Measurements from ENCODE around the gene BCL11A.

The BCL11A gene

GRCh38 chr2:60486067-60486466 lies 67.4 kb downstream of the BCL11A start:
- peak overlapping the region; percentile 13 for H3K4me3 Mint-ChIP-seq
- no peaks in the 10 kb centered on the region for H3K27me3 Mint-ChIP-seq
- H3K27ac Mint-ChIP-seq = peak overlapping the region; percentile 88
- no peak for ATAC-seq
- H3K9me3 Mint-ChIP-seq = no peaks in the 10 kb centered on the region
- H3K36me3 Mint-ChIP-seq = peaks cover 48% of the 10 kb centered on the region
- peaks cover 91% of the 10 kb centered on the region for H3K4me1 Mint-ChIP-seq

GRCh38 chr2:60485550-60485949 lies 67.9 kb downstream of the BCL11A start:
- no peak for ATAC-seq
- H3K27ac Mint-ChIP-seq = peak overlapping the region; percentile 88
- no peaks in the 10 kb centered on the region for H3K27me3 Mint-ChIP-seq
- peak overlapping the region; percentile 13 for H3K4me3 Mint-ChIP-seq
- peaks cover 91% of the 10 kb centered on the region for H3K4me1 Mint-ChIP-seq
- no peaks in the 10 kb centered on the region for H3K9me3 Mint-ChIP-seq
- peaks cover 52% of the 10 kb centered on the region for H3K36me3 Mint-ChIP-seq

- Mint-ChIP-seq H3K4me1 (peaks cover 91% of the 10 kb centered on the region), H3K27ac (peak overlapping the region; percentile 88), H3K9me3 (no peaks in the 10 kb centered on the region), H3K4me3 (no peak overlapping the region), H3K36me3 (peaks cover 49% of the 10 kb centered on the region), H3K27me3 (no peaks in the 10 kb centered on the region)
- ATAC-seq = no peak
Measured at GRCh38 chr2:60485055-60485454, 68.4 kb downstream of the BCL11A start.

GRCh38 chr2:60484133-60484645 lies 69.3 kb downstream of the BCL11A start:
- no peaks in the 10 kb centered on the region for H3K27me3 Mint-ChIP-seq
- peaks cover 52% of the 10 kb centered on the region for H3K36me3 Mint-ChIP-seq
- H3K27ac Mint-ChIP-seq = peak overlapping the region; percentile 88
- H3K9me3 Mint-ChIP-seq = no peaks in the 10 kb centered on the region
- H3K4me1 Mint-ChIP-seq = peaks cover 90% of the 10 kb centered on the region
- peak; percentile 79 for ATAC-seq
- peak overlapping the region; percentile 74 for H3K4me3 Mint-ChIP-seq

- H3K9me3 Mint-ChIP-seq = no peaks in the 10 kb centered on the region
- peak overlapping the region; percentile 74 for H3K4me3 Mint-ChIP-seq
- H3K27ac Mint-ChIP-seq = peak overlapping the region; percentile 88
- H3K36me3 Mint-ChIP-seq = peaks cover 60% of the 10 kb centered on the region
- ATAC-seq = no peak
- H3K27me3 Mint-ChIP-seq = no peaks in the 10 kb centered on the region
- H3K4me1 Mint-ChIP-seq = peaks cover 93% of the 10 kb centered on the region
Measured at GRCh38 chr2:60483401-60483800, 70.1 kb downstream of the BCL11A start.

GRCh38 chr2:60482222-60482621 lies 71.2 kb downstream of the BCL11A start:
- peaks cover 94% of the 10 kb centered on the region for H3K4me1 Mint-ChIP-seq
- ATAC-seq = no peak
- no peaks in the 10 kb centered on the region for H3K27me3 Mint-ChIP-seq
- H3K4me3 Mint-ChIP-seq = peak overlapping the region; percentile 38
- H3K27ac Mint-ChIP-seq = peak overlapping the region; percentile 88
- no peaks in the 10 kb centered on the region for H3K9me3 Mint-ChIP-seq
- H3K36me3 Mint-ChIP-seq = peaks cover 61% of the 10 kb centered on the region

- Mint-ChIP-seq H3K36me3 (peaks cover 69% of the 10 kb centered on the region), H3K27me3 (no peaks in the 10 kb centered on the region), H3K27ac (peak overlapping the region; percentile 88), H3K9me3 (no peaks in the 10 kb centered on the region), H3K4me3 (peak overlapping the region; percentile 7), H3K4me1 (peaks cover 98% of the 10 kb centered on the region)
- ATAC-seq = no peak
Measured at GRCh38 chr2:60481257-60481656, 72.2 kb downstream of the BCL11A start.

GRCh38 chr2:60480089-60480773 lies 73.2 kb downstream of the BCL11A start:
- peaks cover 98% of the 10 kb centered on the region for H3K4me1 Mint-ChIP-seq
- H3K36me3 Mint-ChIP-seq = peaks cover 73% of the 10 kb centered on the region
- peak overlapping the region; percentile 0 for H3K4me3 Mint-ChIP-seq
- ATAC-seq = no peak
- H3K27me3 Mint-ChIP-seq = no peaks in the 10 kb centered on the region
- H3K9me3 Mint-ChIP-seq = no peaks in the 10 kb centered on the region
- H3K27ac Mint-ChIP-seq = peak overlapping the region; percentile 88

GRCh38 chr2:60479226-60480088 lies 74.0 kb downstream of the BCL11A start:
- peaks cover 80% of the 10 kb centered on the region for H3K36me3 Mint-ChIP-seq
- peaks cover 3% of the 10 kb centered on the region for H3K9me3 Mint-ChIP-seq
- H3K4me3 Mint-ChIP-seq = no peak overlapping the region
- no peak for ATAC-seq
- H3K4me1 Mint-ChIP-seq = peaks cover 98% of the 10 kb centered on the region
- peak overlapping the region; percentile 88 for H3K27ac Mint-ChIP-seq
- no peaks in the 10 kb centered on the region for H3K27me3 Mint-ChIP-seq

GRCh38 chr2:60478660-60479059 lies 74.8 kb downstream of the BCL11A start:
- Mint-ChIP-seq H3K36me3 (peaks cover 77% of the 10 kb centered on the region), H3K27ac (peak overlapping the region; percentile 88), H3K4me1 (peaks cover 98% of the 10 kb centered on the region), H3K27me3 (no peaks in the 10 kb centered on the region), H3K9me3 (peaks cover 3% of the 10 kb centered on the region), H3K4me3 (no peak overlapping the region)
- ATAC-seq = no peak

GRCh38 chr2:60476206-60476954 lies 77.1 kb downstream of the BCL11A start:
- peaks cover 96% of the 10 kb centered on the region for H3K4me1 Mint-ChIP-seq
- H3K36me3 Mint-ChIP-seq = peaks cover 72% of the 10 kb centered on the region
- peak overlapping the region; percentile 29 for H3K4me3 Mint-ChIP-seq
- peak overlapping the region; percentile 88 for H3K27ac Mint-ChIP-seq
- H3K9me3 Mint-ChIP-seq = peaks cover 3% of the 10 kb centered on the region
- peak; percentile 53 for ATAC-seq
- H3K27me3 Mint-ChIP-seq = no peaks in the 10 kb centered on the region

GRCh38 chr2:60475123-60475830 lies 78.2 kb downstream of the BCL11A start:
- Mint-ChIP-seq H3K27ac (peak overlapping the region; percentile 88), H3K4me3 (no peak overlapping the region), H3K4me1 (peaks cover 96% of the 10 kb centered on the region), H3K27me3 (no peaks in the 10 kb centered on the region), H3K9me3 (peaks cover 3% of the 10 kb centered on the region), H3K36me3 (peaks cover 71% of the 10 kb centered on the region)
- ATAC-seq = no peak

GRCh38 chr2:60474301-60474700 lies 79.2 kb downstream of the BCL11A start:
- no peak for ATAC-seq
- no peaks in the 10 kb centered on the region for H3K27me3 Mint-ChIP-seq
- H3K4me1 Mint-ChIP-seq = peaks cover 96% of the 10 kb centered on the region
- H3K4me3 Mint-ChIP-seq = no peak overlapping the region
- H3K36me3 Mint-ChIP-seq = peaks cover 78% of the 10 kb centered on the region
- peaks cover 3% of the 10 kb centered on the region for H3K9me3 Mint-ChIP-seq
- H3K27ac Mint-ChIP-seq = peak overlapping the region; percentile 88

GRCh38 chr2:60473546-60473945 lies 79.9 kb downstream of the BCL11A start:
- peaks cover 3% of the 10 kb centered on the region for H3K9me3 Mint-ChIP-seq
- peak overlapping the region; percentile 88 for H3K27ac Mint-ChIP-seq
- H3K4me1 Mint-ChIP-seq = peaks cover 96% of the 10 kb centered on the region
- H3K36me3 Mint-ChIP-seq = peaks cover 78% of the 10 kb centered on the region
- ATAC-seq = no peak
- H3K4me3 Mint-ChIP-seq = no peak overlapping the region
- no peaks in the 10 kb centered on the region for H3K27me3 Mint-ChIP-seq

All from stimulated activated memory B cell treated with anti-CD40 and anti-IgM and Interleukin-4, amounts not matched to agents 10 μg/mL and 1 μg/mL and 100 μg/mL, for 72 hours (primary cell).